ENCODE measurements around the gene LRP1B. TPM values are rescaled to one million over a fixed set of nuclear protein-coding genes. Genes with fewer than 3 reads are reported as not detected.
"Not testable (repeated sequence)": the region's sequence is repeated elsewhere in the genome, so short reads cannot be mapped to it uniquely, and the experiment has no call there.

LRP1B gene
- total RNA-seq, 2 experiments from 2014 or later: not detected

GRCh38 chr2:140662504-140662903, 1468.3 kb downstream of the LRP1B start:
- no peak overlapping the region for H3K27ac Mint-ChIP-seq
- CTCF ChIA-PET: no interaction called here
- H3K36me3 Mint-ChIP-seq: no peaks in the 10 kb centered on the region
- POLR2A ChIA-PET: no interaction called here
- H3K4me1 Mint-ChIP-seq (ENCODE audit: low read depth): no peaks in the 10 kb centered on the region
- intact Hi-C loops (cut with micrococcal nuclease): no loop called here
- peaks cover 12% of the 10 kb centered on the region for H3K9me3 Mint-ChIP-seq
- no peak for DNase-seq
- H3K27me3 Mint-ChIP-seq: no peaks in the 10 kb centered on the region
- H3K4me3 Mint-ChIP-seq: no peak overlapping the region

- Mint-ChIP-seq H3K27ac (no peak overlapping the region), H3K4me1 (ENCODE audit: low read depth) (no peaks in the 10 kb centered on the region), H3K36me3 (no peaks in the 10 kb centered on the region), H3K4me3 (no peak overlapping the region), H3K27me3 (no peaks in the 10 kb centered on the region), H3K9me3 (peaks cover 14% of the 10 kb centered on the region)
- DNase-seq: no peak
- POLR2A ChIA-PET: no interaction called here
- intact Hi-C loops (cut with micrococcal nuclease): no loop called here
- CTCF ChIA-PET: no interaction called here
Observed at GRCh38 chr2:140658760-140659692, 1471.8 kb downstream of the LRP1B start.

DNA sequence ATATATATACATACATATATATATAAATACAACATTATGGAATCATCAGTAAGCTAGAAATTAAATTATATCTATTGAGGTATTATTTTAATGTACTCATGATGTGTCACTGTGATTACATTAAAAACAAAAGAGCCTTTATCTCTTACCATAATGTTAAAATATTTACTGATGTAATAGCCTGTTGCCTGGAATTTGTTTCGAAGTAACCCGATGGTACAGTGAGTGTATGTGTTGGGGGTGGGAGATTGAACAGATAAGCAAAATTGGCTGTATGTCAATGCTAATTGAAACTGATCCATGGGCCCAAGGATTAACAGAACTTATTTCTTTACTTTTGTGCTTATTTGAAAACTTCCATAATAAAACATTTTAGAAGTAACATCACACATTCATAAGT, 1473.2 kb downstream of the LRP1B start:
- no peak overlapping the region for H3K27ac Mint-ChIP-seq
- POLR2A ChIA-PET: no interaction called here
- H3K9me3 Mint-ChIP-seq: peaks cover 7% of the 10 kb centered on the region
- DNase-seq: no peak
- intact Hi-C loops (cut with micrococcal nuclease): no loop called here
- H3K27me3 Mint-ChIP-seq: no peaks in the 10 kb centered on the region
- no peak overlapping the region for H3K4me3 Mint-ChIP-seq
- H3K4me1 Mint-ChIP-seq (ENCODE audit: low read depth): no peaks in the 10 kb centered on the region
- no peaks in the 10 kb centered on the region for H3K36me3 Mint-ChIP-seq
- CTCF ChIA-PET: no interaction called here

DNA sequence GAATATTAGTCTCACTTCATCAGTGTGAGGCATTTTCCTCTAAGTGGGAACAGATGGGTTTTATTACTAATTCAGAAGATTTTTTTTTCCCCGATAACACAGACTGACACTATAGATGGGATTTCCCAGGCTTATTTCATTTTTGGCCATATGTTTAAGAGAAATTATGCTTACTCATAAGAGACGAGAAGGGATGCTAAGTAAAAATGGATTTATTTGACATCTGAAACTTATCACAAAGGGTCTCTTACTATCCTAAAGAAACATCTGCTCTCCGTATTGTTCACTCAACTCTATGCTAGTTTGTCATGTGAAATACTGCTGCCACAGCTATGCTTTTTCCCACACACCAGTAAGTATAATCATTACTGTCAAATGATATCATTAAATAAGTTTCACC, 1476.3 kb downstream of the LRP1B start:
- Mint-ChIP-seq H3K4me1 (ENCODE audit: low read depth) (no peaks in the 10 kb centered on the region), H3K27me3 (no peaks in the 10 kb centered on the region), H3K4me3 (no peak overlapping the region), H3K27ac (no peak overlapping the region), H3K36me3 (no peaks in the 10 kb centered on the region), H3K9me3 (peaks cover 13% of the 10 kb centered on the region)
- intact Hi-C loops (cut with micrococcal nuclease): no loop called here
- POLR2A ChIA-PET: no interaction called here
- DNase-seq: no peak
- CTCF ChIA-PET: no interaction called here

GRCh38 chr2:140650825-140651224, 1480.0 kb downstream of the LRP1B start:
- intact Hi-C loops (cut with micrococcal nuclease): no loop called here
- Mint-ChIP-seq H3K36me3 (no peaks in the 10 kb centered on the region), H3K4me1 (ENCODE audit: low read depth) (no peaks in the 10 kb centered on the region), H3K27me3 (no peaks in the 10 kb centered on the region), H3K27ac (no peak overlapping the region), H3K9me3 (peaks cover 15% of the 10 kb centered on the region), H3K4me3 (no peak overlapping the region)
- ChIA-PET CTCF (no interaction called here), POLR2A (no interaction called here)
- DNase-seq: no peak

GRCh38 chr2:140650134-140650533, 1480.7 kb downstream of the LRP1B start:
- DNase-seq; H3K4me3 Mint-ChIP-seq; H3K27ac Mint-ChIP-seq; H3K36me3 Mint-ChIP-seq; intact Hi-C loops (cut with micrococcal nuclease); POLR2A ChIA-PET; H3K27me3 Mint-ChIP-seq; CTCF ChIA-PET; H3K4me1 Mint-ChIP-seq (ENCODE audit: low read depth): not testable (repeated sequence)
- peaks cover 15% of the 10 kb centered on the region for H3K9me3 Mint-ChIP-seq

GRCh38 chr2:140648393-140648792, 1482.4 kb downstream of the LRP1B start:
- Mint-ChIP-seq H3K9me3 (peaks cover 18% of the 10 kb centered on the region), H3K27me3 (no peaks in the 10 kb centered on the region), H3K27ac (no peak overlapping the region), H3K4me1 (ENCODE audit: low read depth) (no peaks in the 10 kb centered on the region), H3K36me3 (no peaks in the 10 kb centered on the region), H3K4me3 (no peak overlapping the region)
- POLR2A ChIA-PET: no interaction called here
- DNase-seq: no peak
- CTCF ChIA-PET: no interaction called here
- intact Hi-C loops (cut with micrococcal nuclease): no loop called here

GRCh38 chr2:140643761-140644187, 1487.0 kb downstream of the LRP1B start:
- peaks cover 13% of the 10 kb centered on the region for H3K9me3 Mint-ChIP-seq
- H3K36me3 Mint-ChIP-seq: no peaks in the 10 kb centered on the region
- no peak overlapping the region for H3K4me3 Mint-ChIP-seq

GRCh38 chr2:140641163-140641562, 1489.7 kb downstream of the LRP1B start:
- POLR2A ChIA-PET: no interaction called here

More at GRCh38 chr2:140643761-140644187, 1487.0 kb downstream of the LRP1B start:
- no peak overlapping the region for H3K27ac Mint-ChIP-seq
- H3K4me1 Mint-ChIP-seq (ENCODE audit: low read depth): no peaks in the 10 kb centered on the region
- intact Hi-C loops (cut with micrococcal nuclease): no loop called here
- CTCF ChIA-PET: no interaction called here
- DNase-seq: no peak
- POLR2A ChIA-PET: no interaction called here
- no peaks in the 10 kb centered on the region for H3K27me3 Mint-ChIP-seq

GRCh38 chr2:140639628-140640027, 1491.2 kb downstream of the LRP1B start:
- Mint-ChIP-seq H3K36me3 (no peaks in the 10 kb centered on the region), H3K9me3 (peaks cover 12% of the 10 kb centered on the region), H3K4me3 (no peak overlapping the region), H3K4me1 (ENCODE audit: low read depth) (no peaks in the 10 kb centered on the region), H3K27ac (no peak overlapping the region), H3K27me3 (no peaks in the 10 kb centered on the region)
- no peak for DNase-seq
- ChIA-PET POLR2A (no interaction called here), CTCF (no interaction called here)
- intact Hi-C loops (cut with micrococcal nuclease): no loop called here

More at GRCh38 chr2:140641163-140641562, 1489.7 kb downstream of the LRP1B start:
- intact Hi-C loops (cut with micrococcal nuclease): no loop called here
- H3K9me3 Mint-ChIP-seq: peaks cover 15% of the 10 kb centered on the region
- no peaks in the 10 kb centered on the region for H3K36me3 Mint-ChIP-seq
- CTCF ChIA-PET: no interaction called here
- no peak overlapping the region for H3K4me3 Mint-ChIP-seq
- no peaks in the 10 kb centered on the region for H3K4me1 Mint-ChIP-seq (ENCODE audit: low read depth)
- DNase-seq: no peak
- no peaks in the 10 kb centered on the region for H3K27me3 Mint-ChIP-seq
- H3K27ac Mint-ChIP-seq: no peak overlapping the region

DNA sequence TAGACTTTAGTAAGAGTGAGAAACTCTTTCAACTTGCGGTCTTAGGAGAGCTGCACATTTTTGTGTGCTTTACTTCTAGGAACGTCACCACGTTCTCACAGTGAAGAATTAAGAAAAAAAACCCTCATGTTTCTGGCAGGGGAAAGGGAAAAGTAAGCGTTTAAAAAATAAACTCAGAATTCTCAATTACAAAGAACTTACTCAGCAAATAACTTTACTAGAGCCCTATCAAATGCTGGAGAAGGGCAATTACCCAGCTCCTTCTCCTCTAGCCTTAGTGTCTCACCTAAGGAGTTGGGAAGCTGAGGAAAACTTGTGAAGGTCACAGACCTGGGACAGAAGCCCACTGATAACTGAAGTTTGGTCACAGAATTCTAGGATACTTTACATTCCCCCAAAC, 1500.3 kb downstream of the LRP1B start:
- Mint-ChIP-seq H3K36me3 (no peaks in the 10 kb centered on the region), H3K27me3 (no peaks in the 10 kb centered on the region), H3K9me3 (peaks cover 17% of the 10 kb centered on the region), H3K27ac (no peak overlapping the region), H3K4me3 (no peak overlapping the region), H3K4me1 (ENCODE audit: low read depth) (no peaks in the 10 kb centered on the region)
- intact Hi-C loops (cut with micrococcal nuclease): no loop called here
- ChIA-PET CTCF (no interaction called here), POLR2A (no interaction called here)
- no peak for DNase-seq

DNA sequence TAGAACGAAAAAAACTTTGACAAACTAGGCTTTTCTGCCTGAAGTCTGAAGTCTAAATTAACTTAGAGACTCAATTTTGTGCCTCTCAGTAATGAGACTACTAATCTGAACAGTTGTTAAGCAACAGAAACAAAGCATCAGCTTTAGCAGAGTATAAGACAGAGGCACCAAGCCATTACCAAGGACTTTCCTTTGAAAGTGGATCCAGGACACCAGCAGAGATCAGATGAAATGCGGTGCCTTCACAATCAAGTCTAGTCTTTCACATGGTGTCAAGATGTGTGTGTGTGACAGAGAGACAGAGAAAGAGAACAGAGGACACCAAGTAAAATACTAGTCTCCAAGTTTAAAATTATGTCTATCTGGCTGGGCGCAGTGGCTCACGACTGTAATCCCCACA, 1502.9 kb downstream of the LRP1B start:
- intact Hi-C loops (cut with micrococcal nuclease): no loop called here
- Mint-ChIP-seq H3K27me3 (no peaks in the 10 kb centered on the region), H3K36me3 (no peaks in the 10 kb centered on the region), H3K27ac (no peak overlapping the region), H3K9me3 (peaks cover 19% of the 10 kb centered on the region), H3K4me3 (no peak overlapping the region), H3K4me1 (ENCODE audit: low read depth) (no peaks in the 10 kb centered on the region)
- ChIA-PET POLR2A (no interaction called here), CTCF (no interaction called here)
- no peak for DNase-seq

DNA sequence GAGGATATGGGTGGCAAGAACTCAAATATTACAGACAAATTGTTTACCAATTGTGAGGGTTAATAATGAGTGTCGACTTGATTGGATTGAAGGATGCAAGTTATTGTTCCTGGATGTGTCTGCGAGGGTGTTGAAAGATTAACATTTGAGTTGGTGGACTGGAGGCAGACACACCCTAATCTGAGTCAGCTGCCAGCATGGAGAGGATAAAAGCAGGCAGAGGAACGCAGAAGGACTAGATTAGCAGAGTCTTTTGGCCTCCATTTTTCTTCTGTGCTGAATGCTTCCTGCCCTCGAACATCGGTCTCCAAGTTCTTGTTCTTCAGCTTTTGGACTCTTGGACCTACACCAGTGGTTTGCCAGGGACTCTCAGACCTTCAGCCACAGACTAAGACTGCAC, 1503.7 kb downstream of the LRP1B start:
- H3K27me3 Mint-ChIP-seq: no peaks in the 10 kb centered on the region
- no peak for DNase-seq
- H3K27ac Mint-ChIP-seq: no peak overlapping the region
- no peaks in the 10 kb centered on the region for H3K36me3 Mint-ChIP-seq
- ChIA-PET POLR2A (no interaction called here), CTCF (no interaction called here)
- intact Hi-C loops (cut with micrococcal nuclease): no loop called here
- no peak overlapping the region for H3K4me3 Mint-ChIP-seq
- H3K4me1 Mint-ChIP-seq (ENCODE audit: low read depth): no peaks in the 10 kb centered on the region
- peaks cover 19% of the 10 kb centered on the region for H3K9me3 Mint-ChIP-seq

Data from activated CD4-positive, alpha-beta memory T cell treated with anti-CD3 and anti-CD28 coated beads for 36 hours (primary cell).